SU-DHL-6 (cell line): ENCODE measurements around the gene CALN1.

Experiments
- CTCF ChIP-seq: fragments of 200-600 bp; sonication (generic); IDR thresholded peaks from one replicate; pipeline ENCODE4 v1.5.1; 2017; ENCODE audit warnings: antibody characterized with exemption, mild to moderate bottlenecking, low read length, moderate library complexity; ENCODE audit not compliant: insufficient read depth, poor library complexity, severe bottlenecking
- EZH2phosphoT487 ChIP-seq: fragments of 200-600 bp; sonication (generic), shearing (Covaris generic); conservative IDR thresholded peaks from 2 replicates; pipeline ENCODE4 v1.6.1; 2018; ENCODE audit warnings: mild to moderate bottlenecking, antibody characterized with exemption, low read length, moderate library complexity, mixed read lengths

DNA sequence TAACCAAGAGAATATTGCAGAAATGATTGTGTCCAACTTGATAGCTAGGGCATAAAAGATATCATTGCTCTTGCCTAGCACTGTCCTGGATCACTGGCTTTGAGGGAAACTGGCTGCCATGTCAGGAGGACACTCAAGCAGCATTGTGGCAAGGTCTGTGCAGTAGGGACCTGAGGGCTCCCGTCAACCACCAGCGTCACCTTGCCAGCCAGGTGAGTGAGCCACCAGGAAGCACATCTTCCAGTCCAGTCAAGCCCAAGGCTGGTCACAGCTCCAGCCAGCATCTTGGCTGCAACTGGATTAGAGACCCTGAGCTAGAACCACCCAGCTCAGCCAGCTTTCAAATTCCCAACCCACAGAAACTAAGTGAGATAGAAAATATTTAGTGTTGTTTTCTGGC, 392.7 kb downstream of the CALN1 start:
- TF ChIP-seq CTCF (no peak), EZH2phosphoT487 (no peak)
